HepG2 (cell line): ENCODE data around the gene KHK. TPM values are rescaled to one million over a fixed set of nuclear protein-coding genes. Genes with fewer than 3 reads are reported as not detected.

Source experiments
- CENPBD1 ChIP-seq: sonication (generic); formaldehyde crosslinking; IDR thresholded peaks from 2 replicates; pipeline ENCODE4 v1.8.0; 2022; ENCODE audit warnings: missing genetic modification reagents, low read depth, mild to moderate bottlenecking, borderline replicate concordance
- ELF4 ChIP-seq: sonication (generic); formaldehyde crosslinking; IDR thresholded peaks from 2 replicates; pipeline ENCODE4 v1.5.0; 2020; ENCODE audit warnings: missing genetic modification reagents, mild to moderate bottlenecking, moderate library complexity, borderline replicate concordance
- GTF3A ChIP-seq: sonication (generic); formaldehyde crosslinking; conservative IDR thresholded peaks from 2 replicates; pipeline ENCODE4 v1.4.0; 2020; ENCODE audit warnings: mild to moderate bottlenecking, missing genetic modification reagents
- HMGA1 ChIP-seq: sonication (generic); formaldehyde crosslinking; conservative IDR thresholded peaks from 2 replicates; pipeline ENCODE4 v1.4.0; 2020; ENCODE audit warnings: missing genetic modification reagents
- HMGXB3 ChIP-seq: sonication (generic); formaldehyde crosslinking; IDR thresholded peaks from 2 replicates; pipeline ENCODE4 v1.4.0; 2020; ENCODE audit warnings: missing genetic modification reagents, borderline replicate concordance
- HNRNPK ChIP-seq: fragments of 200-400 bp; formaldehyde crosslinking; IDR thresholded peaks from 2 replicates; pipeline ENCODE4 v1.6.1; 2018; ENCODE audit warnings: low read length, low read depth, moderate library complexity, mild to moderate bottlenecking; ENCODE audit not compliant: poor library complexity, severe bottlenecking
- KLF11 ChIP-seq: IDR thresholded peaks from 2 replicates; pipeline ENCODE4 v1.6.1; 2016; ENCODE audit warnings: missing compliant biosample characterization
- MTA3 ChIP-seq: sonication (generic); formaldehyde crosslinking; IDR thresholded peaks from 2 replicates; pipeline ENCODE4 v1.4.0; 2020; ENCODE audit warnings: missing genetic modification reagents
- PRMT3 ChIP-seq: sonication (generic); formaldehyde crosslinking; IDR thresholded peaks from 2 replicates; pipeline ENCODE4 v1.8.1; 2022; ENCODE audit warnings: low read depth, mild to moderate bottlenecking, moderate library complexity, missing genetic modification reagents, borderline replicate concordance
- PTBP1 ChIP-seq: fragments of 200-400 bp; formaldehyde crosslinking; IDR thresholded peaks from 2 replicates; pipeline ENCODE4 v1.6.1; 2018; ENCODE audit warnings: low read length, low read depth; ENCODE audit not compliant: poor library complexity, severe bottlenecking
- SMAD9 ChIP-seq: sonication (generic); formaldehyde crosslinking; IDR thresholded peaks from 2 replicates; pipeline ENCODE4 v1.5.1; 2020; ENCODE audit warnings: mild to moderate bottlenecking, missing genetic modification reagents
- ZHX1 ChIP-seq: sonication (generic); formaldehyde crosslinking; IDR thresholded peaks from 2 replicates; pipeline ENCODE4 v1.8.1; 2022; ENCODE audit warnings: low read depth, mild to moderate bottlenecking, missing genetic modification reagents
- ZMAT5 ChIP-seq: sonication (generic); formaldehyde crosslinking; IDR thresholded peaks from 2 replicates; pipeline ENCODE4 v1.5.0; 2020; ENCODE audit warnings: mild to moderate bottlenecking, low read depth, missing genetic modification reagents, borderline replicate concordance
- ZNF30 ChIP-seq: sonication (generic); formaldehyde crosslinking; IDR thresholded peaks from 2 replicates; pipeline ENCODE4 v1.5.0; 2020; ENCODE audit warnings: mild to moderate bottlenecking, missing genetic modification reagents
- ZNF33B ChIP-seq: sonication (generic); formaldehyde crosslinking; IDR thresholded peaks from 2 replicates; pipeline ENCODE4 v1.5.1; 2020; ENCODE audit warnings: mild to moderate bottlenecking, missing genetic modification reagents
- ZNF547 ChIP-seq: sonication (generic); formaldehyde crosslinking; IDR thresholded peaks from 2 replicates; pipeline ENCODE4 v1.5.1; 2020; ENCODE audit warnings: mild to moderate bottlenecking, missing genetic modification reagents
- ZNF570 ChIP-seq: sonication (generic); formaldehyde crosslinking; IDR thresholded peaks from 2 replicates; pipeline ENCODE4 v1.4.0; 2020; ENCODE audit warnings: mild to moderate bottlenecking, missing genetic modification reagents, borderline replicate concordance
- ZNF605 ChIP-seq: sonication (generic); formaldehyde crosslinking; IDR thresholded peaks from 2 replicates; pipeline ENCODE4 v1.8.0; 2022; ENCODE audit warnings: mild to moderate bottlenecking, missing genetic modification reagents
- ZNF720 ChIP-seq: sonication (generic); formaldehyde crosslinking; IDR thresholded peaks from 2 replicates; pipeline ENCODE4 v1.4.0; 2020; ENCODE audit warnings: missing genetic modification reagents
- ZNF749 ChIP-seq: sonication (generic); formaldehyde crosslinking; IDR thresholded peaks from 2 replicates; pipeline ENCODE4 v1.8.0; 2022; ENCODE audit warnings: mild to moderate bottlenecking, missing genetic modification reagents, moderate library complexity, borderline replicate concordance
- ZNF83 ChIP-seq: sonication (generic); formaldehyde crosslinking; IDR thresholded peaks from 2 replicates; pipeline ENCODE4 v1.4.0; 2020; ENCODE audit warnings: missing genetic modification reagents, mild to moderate bottlenecking, borderline replicate concordance
- polyA plus RNA-seq, 8 experiments: library from polyadenylated mRNA; depleted of rRNA in 3 of 8; stranded (reverse) in 7 of 8; unstranded in 1 of 8; fragments of >200 nt; fragmentation: Illumina TruSeq in 4 of 8; extraction: Trizol in 4 of 8; gene quantifications; 2 replicates each; pipeline versions ENCODE4 v1.2.1 to v1.2.3, GENCODE V29; 2011 to 2016; ENCODE audit warnings: low read depth in 4 of 8, missing spikeins in 1 of 8, mixed read lengths in 1 of 8; ENCODE audit not compliant: insufficient read depth in 1 of 8
- total RNA-seq, 5 experiments: library from RNA; depleted of rRNA; stranded (reverse); fragments of >200 nt; fragmentation: Illumina TruSeq; extraction: Trizol; gene quantifications; 2 replicates each; pipeline ENCODE4 v1.2.3, GENCODE V29; 2016; ENCODE audit warnings: low read depth in 1 of 5

KHK gene
- total and polyA plus RNA-seq, 2 of the 13 experiments (the other 11 are each of a cell fraction or from before 2014, with no cell fraction given) = 40.9 to 99.2 TPM

GRCh38 chr2:27123302-27124150 is 37.0 kb downstream of the KHK start, which contains the start of gene ABHD1 (continued):
- TF ChIP-seq HMGXB3 (CRISPR knock-in tag) (no peak), ZNF605 (CRISPR knock-in tag) (peak; percentile 48), ELF4 (CRISPR knock-in tag) (no peak), GTF3A (CRISPR knock-in tag) (peak; percentile 19; the same call in 1 of the 2 replicates), PRMT3 (no peak), ZNF547 (CRISPR knock-in tag) (peak; percentile 56; the same call in 1 of the 2 replicates), PTBP1 (no peak), ZNF749 (CRISPR knock-in tag) (0 out of 2 replicates have a peak, but pooled peaks have one; percentile 69), ZNF720 (no peak), ZNF83 (CRISPR knock-in tag) (peak; percentile 92; the same call in 1 of the 2 replicates), CENPBD1 (CRISPR knock-in tag) (no peak), ZNF33B (CRISPR knock-in tag) (no peak), SMAD9 (CRISPR knock-in tag) (peak; percentile 25; the same call in 1 of the 2 replicates), ZMAT5 (CRISPR knock-in tag) (no peak), HNRNPK (no peak), ZHX1 (CRISPR knock-in tag) (peak; percentile 92), ZNF570 (CRISPR knock-in tag) (0 out of 2 replicates have a peak, but pooled peaks have one; percentile 75), KLF11 (CRISPR knock-in tag) (no peak), MTA3 (CRISPR knock-in tag) (no peak), HMGA1 (no peak), ZNF30 (no peak)
